ENCODE measurements around the gene SPTBN1.

SPTBN1 gene

DNA sequence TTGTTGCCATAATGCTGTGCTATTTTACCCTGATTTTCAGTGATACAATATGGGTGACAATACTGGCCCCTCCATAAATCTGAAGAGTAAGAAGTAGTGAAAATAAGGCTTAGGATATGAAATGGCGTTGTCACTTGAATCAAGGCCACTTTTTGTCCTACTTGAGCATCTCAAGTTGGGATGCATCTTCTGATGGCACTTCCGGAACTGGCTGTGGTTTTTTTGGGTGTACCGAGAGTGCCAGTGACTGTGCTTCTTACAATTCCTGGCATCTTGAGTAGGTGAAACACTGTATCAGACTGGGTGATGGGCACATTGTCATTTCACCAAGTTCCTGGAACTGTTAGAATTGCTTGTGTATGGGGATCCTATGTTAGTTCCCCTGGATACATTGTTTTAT, 214.9 kb downstream of the SPTBN1 start:
- TF ChIP-seq CTCF (conservative IDR thresholded peaks at IDR 0.05), result no peak
- no peak for TF ChIP-seq ZFX (IDR thresholded peaks at IDR 0.05)
- no peak overlapping the region for H3K27ac ChIP-seq

- TF ChIP-seq CTCF (conservative IDR thresholded peaks at IDR 0.05) (no peak), ZFX (IDR thresholded peaks at IDR 0.05) (no peak)
- H3K27ac ChIP-seq, result no peak overlapping the region
Measured at GRCh38 chr2:54671875-54672589, 215.9 kb downstream of the SPTBN1 start.

DNA sequence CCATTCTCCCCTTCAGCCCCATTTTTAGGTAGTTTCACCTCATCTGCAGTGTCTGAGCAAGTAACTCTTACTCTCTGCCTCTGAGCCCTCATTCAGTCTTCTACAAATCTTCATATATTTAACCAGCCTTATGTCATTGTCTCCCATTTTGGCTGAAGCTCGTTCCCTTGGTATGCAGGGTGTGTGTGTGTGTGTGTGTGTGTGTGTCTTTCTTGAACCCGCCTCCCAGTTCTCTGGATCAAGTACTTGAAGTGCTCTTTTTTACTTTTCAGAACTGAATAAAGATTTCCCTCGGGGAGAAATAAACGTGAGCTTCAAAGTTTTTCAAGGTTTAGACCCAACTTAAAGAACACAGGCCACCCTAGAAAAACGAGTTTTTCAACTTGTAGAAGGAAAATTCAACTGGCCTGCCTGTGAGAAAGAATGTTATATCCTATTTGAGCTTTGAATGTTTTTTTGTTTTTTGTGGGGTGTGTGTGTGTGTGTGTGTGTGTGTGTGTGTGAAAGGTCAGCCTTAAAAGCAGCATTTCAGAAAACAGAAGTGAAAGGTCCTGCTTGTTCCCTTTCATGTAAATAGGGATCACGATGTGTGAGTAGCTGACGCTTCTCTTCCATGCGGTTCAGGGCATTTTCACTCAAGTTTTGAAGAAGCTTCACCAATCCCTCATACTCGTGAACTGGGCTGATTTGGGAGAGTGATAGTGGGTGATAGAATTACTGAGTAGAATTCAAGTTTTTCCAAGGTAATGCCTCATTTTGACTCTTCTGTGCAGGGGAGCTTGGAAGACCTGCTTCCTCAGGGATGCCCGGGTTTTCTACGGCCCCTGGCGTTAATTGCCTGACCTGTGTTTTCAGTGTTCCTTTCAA, 216.7 kb downstream of the SPTBN1 start:
- no peak overlapping the region for H3K27ac ChIP-seq
- TF ChIP-seq ZFX (IDR thresholded peaks at IDR 0.05), result no peak
- no peak for TF ChIP-seq CTCF (conservative IDR thresholded peaks at IDR 0.05)

GRCh38 chr2:54673501-54673998, 217.4 kb downstream of the SPTBN1 start:
- H3K27ac ChIP-seq, result no peak overlapping the region
- no peak for TF ChIP-seq CTCF (conservative IDR thresholded peaks at IDR 0.05)
- TF ChIP-seq ZFX (IDR thresholded peaks at IDR 0.05), result no peak

DNA sequence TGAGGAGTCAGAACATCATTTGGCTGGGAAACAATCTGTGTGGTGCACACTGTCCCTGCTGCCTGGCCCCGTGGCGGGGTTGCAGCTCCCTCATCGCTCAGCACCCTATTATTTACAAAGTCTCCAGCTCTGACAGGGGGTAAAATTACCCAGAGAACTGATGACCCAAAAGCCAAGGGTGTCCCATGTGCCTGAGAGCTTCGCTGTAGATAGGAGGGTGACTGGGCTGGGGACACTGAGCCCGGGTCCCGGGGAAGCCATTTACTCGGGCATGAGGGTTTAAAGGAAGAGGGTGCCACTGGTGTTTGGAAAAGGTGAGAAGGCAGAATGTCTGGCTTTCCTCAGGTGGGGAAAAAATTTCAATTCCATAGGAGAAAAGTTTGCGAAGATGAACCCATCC, 219.2 kb downstream of the SPTBN1 start:
- TF ChIP-seq CTCF (conservative IDR thresholded peaks at IDR 0.05) (no peak), ZFX (IDR thresholded peaks at IDR 0.05) (no peak)

GRCh38 chr2:54675738-54676137, 219.6 kb downstream of the SPTBN1 start:
- no peak for TF ChIP-seq CTCF (conservative IDR thresholded peaks at IDR 0.05)
- TF ChIP-seq ZFX (IDR thresholded peaks at IDR 0.05), result no peak
- H3K27ac ChIP-seq, result no peak overlapping the region

More for the DNA sequence above, 219.2 kb downstream of the SPTBN1 start:
- H3K27ac ChIP-seq, result no peak overlapping the region

DNA sequence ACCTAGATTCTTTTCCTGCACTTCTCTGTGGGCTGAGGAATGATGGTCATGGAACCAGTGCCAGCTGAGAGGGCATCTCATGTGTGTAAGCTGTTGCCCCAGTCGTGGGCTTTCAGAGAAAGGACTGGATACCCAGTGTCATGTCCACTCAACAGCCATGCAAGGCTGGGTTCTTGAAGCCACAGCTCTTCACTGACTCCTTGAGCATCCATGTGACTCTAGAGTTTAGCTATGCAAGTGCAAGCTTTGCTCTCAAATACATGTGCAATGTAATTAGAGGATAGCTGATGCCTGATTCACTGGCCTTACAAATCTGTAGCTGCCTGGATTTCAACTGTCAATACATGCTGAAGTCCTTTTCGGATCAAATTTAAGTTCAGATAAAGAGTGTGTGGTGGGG, 220.5 kb downstream of the SPTBN1 start:
- H3K27ac ChIP-seq, result no peak overlapping the region
- no peak for TF ChIP-seq CTCF (conservative IDR thresholded peaks at IDR 0.05)
- TF ChIP-seq ZFX (IDR thresholded peaks at IDR 0.05), result no peak

All from C4-2B (cell line).